Measurements from ENCODE around the gene LRRFIP2.
"Not testable (repeated sequence)": the region's sequence is repeated elsewhere in the genome, so short reads cannot be mapped to it uniquely, and the experiment has no call there.

LRRFIP2 gene

GRCh38 chr3:37140899-37141541 is 33.4 kb downstream of the LRRFIP2 start:
- no peak for DNase-seq

GRCh38 chr3:37139567-37140052 is 34.8 kb downstream of the LRRFIP2 start:
- no peak for DNase-seq

- no peak for DNase-seq
Observed at GRCh38 chr3:37138816-37139215, 35.6 kb downstream of the LRRFIP2 start.

- DNase-seq = no peak
Observed at GRCh38 chr3:37137516-37137915, 36.9 kb downstream of the LRRFIP2 start.

- DNase-seq = no peak
Observed at GRCh38 chr3:37136067-37136466, 38.3 kb downstream of the LRRFIP2 start.

- DNase-seq = no peak
Observed at GRCh38 chr3:37135561-37135960, 38.8 kb downstream of the LRRFIP2 start.

GRCh38 chr3:37132334-37132733 is 42.0 kb downstream of the LRRFIP2 start:
- DNase-seq = no peak

GRCh38 chr3:37131860-37132144 is 42.6 kb downstream of the LRRFIP2 start:
- no peak for DNase-seq

- no peak for DNase-seq
Observed at GRCh38 chr3:37130984-37131859, 43.2 kb downstream of the LRRFIP2 start.

- no peak for DNase-seq
Observed at GRCh38 chr3:37130448-37130847, 43.9 kb downstream of the LRRFIP2 start.

GRCh38 chr3:37129871-37130270 is 44.5 kb downstream of the LRRFIP2 start:
- no peak for DNase-seq

GRCh38 chr3:37127340-37127739 is 47.0 kb downstream of the LRRFIP2 start:
- DNase-seq = no peak

- DNase-seq = no peak
Observed at GRCh38 chr3:37126856-37127255, 47.5 kb downstream of the LRRFIP2 start.

GRCh38 chr3:37125195-37126073 is 48.9 kb downstream of the LRRFIP2 start:
- no peak for DNase-seq

GRCh38 chr3:37124435-37124834 is 49.9 kb downstream of the LRRFIP2 start:
- DNase-seq = no peak

- no peak for DNase-seq
Observed at GRCh38 chr3:37123292-37123691, 51.1 kb downstream of the LRRFIP2 start.

- not testable (repeated sequence) for DNase-seq
Observed at GRCh38 chr3:37122069-37122468, 52.3 kb downstream of the LRRFIP2 start.

- no peak for DNase-seq
Observed at GRCh38 chr3:37118163-37118562, 56.2 kb downstream of the LRRFIP2 start.

GRCh38 chr3:37117548-37117947 is 56.8 kb downstream of the LRRFIP2 start:
- DNase-seq = no peak

- no peak for DNase-seq
Observed at GRCh38 chr3:37116998-37117397, 57.4 kb downstream of the LRRFIP2 start.

GRCh38 chr3:37115446-37115845 is 58.9 kb downstream of the LRRFIP2 start:
- DNase-seq = no peak

- DNase-seq = no peak
Observed at GRCh38 chr3:37114251-37115145, 59.9 kb downstream of the LRRFIP2 start.

All from activated effector memory CD4-positive, alpha-beta T cell treated with anti-CD3 and anti-CD28 coated beads, Interleukin-2, amount 50 U/mL, for 16 hours (primary cell).